NCI-H82 (cell line): Measurements from ENCODE around the gene STOX2.

Experiments
- DNase-seq: peaks from one replicate; lab custom pipeline; 2025; lab: John Stamatoyannopoulos, UW

STOX2 gene, protein sequence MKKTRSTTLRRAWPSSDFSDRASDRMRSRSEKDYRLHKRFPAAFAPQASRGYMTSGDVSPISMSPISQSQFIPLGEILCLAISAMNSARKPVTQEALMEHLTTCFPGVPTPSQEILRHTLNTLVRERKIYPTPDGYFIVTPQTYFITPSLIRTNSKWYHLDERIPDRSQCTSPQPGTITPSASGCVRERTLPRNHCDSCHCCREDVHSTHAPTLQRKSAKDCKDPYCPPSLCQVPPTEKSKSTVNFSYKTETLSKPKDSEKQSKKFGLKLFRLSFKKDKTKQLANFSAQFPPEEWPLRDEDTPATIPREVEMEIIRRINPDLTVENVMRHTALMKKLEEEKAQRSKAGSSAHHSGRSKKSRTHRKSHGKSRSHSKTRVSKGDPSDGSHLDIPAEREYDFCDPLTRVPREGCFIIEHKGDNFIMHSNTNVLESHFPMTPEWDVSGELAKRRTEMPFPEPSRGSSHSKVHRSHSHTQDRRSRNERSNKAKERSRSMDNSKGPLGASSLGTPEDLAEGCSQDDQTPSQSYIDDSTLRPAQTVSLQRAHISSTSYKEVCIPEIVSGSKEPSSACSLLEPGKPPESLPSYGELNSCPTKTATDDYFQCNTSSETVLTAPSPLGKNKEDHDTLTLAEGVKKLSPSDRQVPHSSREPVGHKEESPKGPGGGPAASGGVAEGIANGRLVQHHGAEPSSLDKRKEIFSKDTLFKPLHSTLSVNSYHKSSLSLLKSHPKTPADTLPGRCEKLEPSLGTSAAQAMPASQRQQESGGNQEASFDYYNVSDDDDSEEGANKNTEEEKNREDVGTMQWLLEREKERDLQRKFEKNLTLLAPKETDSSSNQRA (N-terminal part only)

GRCh38 chr4:183905081-183905592, at the start of gene STOX2:
STOX2 (plus strand) TSS chr4:183905307; CDS start chr4:183906791, 1,484 bp downstream.
- DNase-seq = peak; percentile 71

GRCh38 chr4:183855323-183856190, 49.5 kb upstream of the STOX2 start:
- DNase-seq = no peak

DNA sequence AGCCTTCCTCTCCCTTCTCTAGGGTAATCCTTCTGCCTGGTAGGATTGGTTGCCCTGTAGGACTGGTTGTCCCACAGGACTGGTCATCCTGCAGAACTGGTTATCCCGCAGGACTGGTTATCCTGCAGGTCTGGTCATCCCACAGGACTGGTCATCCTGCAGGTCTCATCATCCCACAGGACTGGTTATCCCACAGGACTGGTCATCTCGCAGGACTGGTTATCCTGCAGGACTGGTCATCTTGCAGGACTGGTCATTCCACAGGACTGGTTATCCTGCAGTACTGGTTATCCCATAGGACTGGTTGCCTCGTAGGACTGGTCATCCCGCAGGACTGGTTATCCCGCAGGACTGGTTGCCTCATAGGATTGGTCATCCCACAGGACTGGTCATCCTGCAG, 48.1 kb upstream of the STOX2 start:
- no peak for DNase-seq

DNA sequence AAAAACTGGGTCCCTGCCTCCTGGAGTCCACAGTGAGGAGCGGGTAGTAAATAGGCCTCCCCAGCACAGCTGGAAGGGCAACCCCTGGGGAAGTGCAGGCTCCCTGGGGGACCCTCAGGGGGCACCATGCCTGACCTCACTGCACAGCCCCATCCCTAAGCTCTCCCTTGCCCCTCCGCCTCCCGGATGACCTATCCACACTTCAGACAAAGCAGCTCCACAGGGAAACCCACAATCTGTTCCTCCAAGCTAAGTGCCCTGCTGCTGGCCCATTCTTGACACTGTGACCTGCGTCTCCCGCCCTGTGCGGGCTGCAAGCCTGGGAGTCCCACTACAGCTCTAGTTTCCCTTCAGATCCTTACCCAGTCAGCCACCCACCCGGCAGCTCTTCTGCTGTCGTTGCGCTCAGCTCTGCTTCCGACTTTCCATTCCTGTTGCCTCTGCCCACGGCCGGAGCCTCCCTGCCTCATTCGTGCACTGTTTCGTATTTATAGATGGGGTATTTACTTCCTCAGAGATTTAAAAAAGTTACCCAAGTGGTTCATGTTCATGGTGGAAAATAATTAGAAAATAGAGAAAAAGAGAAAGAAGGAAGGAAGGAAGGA, 47.0 kb upstream of the STOX2 start:
- no peak for DNase-seq

DNA sequence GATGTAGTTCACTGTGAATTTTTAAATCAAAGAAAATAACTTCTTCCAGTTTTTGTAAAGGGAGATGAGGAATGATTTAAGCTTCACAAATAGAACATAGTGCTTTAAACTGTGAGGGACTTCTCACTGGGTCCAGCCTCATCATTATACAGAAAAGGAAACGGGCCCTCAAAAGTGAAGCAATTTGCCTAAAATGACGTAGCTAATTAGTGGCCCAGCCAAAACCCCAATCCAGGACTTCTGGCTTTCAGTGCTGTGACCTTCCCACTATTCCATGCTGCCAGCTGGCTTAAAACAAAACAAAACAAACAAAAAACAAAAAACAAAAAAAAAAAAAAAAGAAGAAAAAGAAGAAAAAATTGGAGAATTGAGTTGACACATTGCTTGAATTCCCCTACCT, 45.0 kb upstream of the STOX2 start:
- no peak for DNase-seq

- DNase-seq = peak; percentile 54
Observed at GRCh38 chr4:183860731-183861130, 44.4 kb upstream of the STOX2 start.

DNA sequence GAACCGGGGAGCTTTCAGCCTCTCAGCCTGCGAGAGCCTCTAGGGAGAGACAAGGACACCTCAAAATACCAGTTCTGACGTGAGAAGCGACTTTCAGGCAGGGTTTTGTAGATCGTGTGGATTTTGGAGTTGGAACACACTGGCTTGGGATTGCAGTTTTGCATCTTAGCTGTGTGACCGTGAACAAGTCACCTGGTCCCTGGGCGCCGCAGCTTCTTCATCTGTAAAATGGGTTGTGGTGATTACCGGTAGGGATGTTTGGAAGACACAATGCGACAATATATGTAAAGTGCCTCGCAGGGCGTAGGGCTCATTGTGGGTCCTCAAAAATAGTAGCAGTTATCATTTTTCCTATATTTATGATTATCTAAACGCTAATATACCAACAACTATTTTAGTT, 43.7 kb upstream of the STOX2 start:
- no peak for DNase-seq

DNA sequence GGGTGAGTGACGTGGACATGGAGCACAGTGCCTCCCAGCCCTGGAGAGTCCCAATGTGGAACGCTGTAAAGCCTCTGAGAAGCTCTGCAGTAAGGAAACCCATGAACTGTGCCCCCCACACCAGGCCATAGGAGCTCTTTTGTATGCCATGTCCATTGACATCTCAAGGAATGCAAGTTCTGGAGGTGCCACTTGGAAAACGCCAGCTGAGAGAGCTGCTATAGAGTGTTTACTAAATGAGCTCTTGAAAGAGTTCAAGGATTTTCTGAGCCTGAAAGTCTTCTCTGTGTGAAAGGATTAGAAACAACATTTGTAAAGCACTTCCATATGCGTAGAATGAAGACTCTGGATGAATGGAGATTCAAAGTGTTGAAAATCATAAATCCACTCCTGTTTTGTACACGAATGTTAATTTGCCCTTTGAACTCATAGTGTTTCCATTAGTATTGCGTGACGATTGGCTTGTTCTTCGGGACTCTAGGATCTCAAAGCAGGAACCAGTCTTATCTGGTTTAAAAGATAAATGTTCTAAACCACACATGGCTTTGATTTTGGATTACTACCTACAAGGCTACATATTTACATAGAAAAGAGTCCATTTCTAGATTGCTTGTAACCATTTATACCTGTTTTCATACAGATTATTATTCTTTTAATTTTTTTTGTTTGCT, 41.8 kb upstream of the STOX2 start:
- no peak for DNase-seq

DNA sequence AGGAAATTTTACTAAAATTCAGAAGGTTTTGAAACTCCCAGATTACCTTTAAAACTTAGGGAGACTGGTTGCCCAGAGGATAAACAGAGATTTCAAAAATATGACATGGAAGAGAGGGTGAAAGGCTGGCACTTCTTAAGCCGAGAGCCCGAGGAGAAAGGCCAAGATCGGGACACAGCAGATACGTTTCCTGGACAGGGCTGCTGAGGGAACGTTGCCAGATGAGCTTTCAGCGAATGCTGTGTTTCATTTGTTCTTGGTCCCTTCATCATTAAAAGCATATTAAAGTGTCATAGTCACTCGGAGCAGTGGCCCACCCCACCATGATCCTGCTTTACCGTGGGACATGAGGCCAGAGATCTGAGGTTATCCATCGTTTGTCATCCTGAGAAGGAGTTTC, 37.9 kb upstream of the STOX2 start:
- no peak for DNase-seq

- no peak for DNase-seq
Observed at GRCh38 chr4:183870997-183871396, 34.1 kb upstream of the STOX2 start.

DNA sequence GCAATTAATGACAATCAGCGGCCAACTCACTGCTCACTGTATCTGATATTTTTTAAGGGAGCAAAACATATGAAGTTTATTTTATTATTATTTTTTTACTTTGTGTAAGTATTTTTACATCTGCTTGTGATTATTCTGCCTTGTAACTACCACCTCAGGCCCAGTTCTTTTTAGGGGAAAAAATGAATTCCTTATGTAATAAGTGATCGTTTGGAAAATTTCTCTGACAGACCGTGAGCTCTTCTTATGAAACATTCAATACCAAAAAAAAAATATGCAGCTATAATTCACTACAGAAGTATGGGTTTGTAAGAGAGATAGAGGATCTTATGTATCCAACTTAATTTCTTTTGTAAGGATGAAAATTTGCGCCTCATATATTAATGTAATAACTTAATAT, 33.5 kb upstream of the STOX2 start:
- DNase-seq = no peak

DNA sequence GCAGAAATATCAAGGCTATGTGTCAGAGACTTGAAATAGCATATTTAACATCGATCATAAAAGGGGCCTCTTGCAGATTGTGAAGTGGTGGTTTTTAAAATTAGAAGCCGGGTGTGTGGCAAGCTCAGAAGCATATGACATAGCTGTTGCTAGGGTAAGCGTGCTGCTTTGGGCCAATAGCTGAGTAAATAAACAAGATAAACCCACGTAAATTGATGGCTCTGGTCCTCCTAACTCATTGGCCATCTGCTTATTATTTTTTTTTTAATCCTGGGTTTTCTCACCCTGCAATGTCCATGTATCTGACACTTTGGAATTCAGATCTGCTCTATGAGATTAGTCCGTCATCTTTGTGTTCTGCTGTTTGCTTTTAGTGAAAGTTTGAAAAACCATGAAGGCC, 32.6 kb upstream of the STOX2 start:
- peak; percentile 84 for DNase-seq

DNA sequence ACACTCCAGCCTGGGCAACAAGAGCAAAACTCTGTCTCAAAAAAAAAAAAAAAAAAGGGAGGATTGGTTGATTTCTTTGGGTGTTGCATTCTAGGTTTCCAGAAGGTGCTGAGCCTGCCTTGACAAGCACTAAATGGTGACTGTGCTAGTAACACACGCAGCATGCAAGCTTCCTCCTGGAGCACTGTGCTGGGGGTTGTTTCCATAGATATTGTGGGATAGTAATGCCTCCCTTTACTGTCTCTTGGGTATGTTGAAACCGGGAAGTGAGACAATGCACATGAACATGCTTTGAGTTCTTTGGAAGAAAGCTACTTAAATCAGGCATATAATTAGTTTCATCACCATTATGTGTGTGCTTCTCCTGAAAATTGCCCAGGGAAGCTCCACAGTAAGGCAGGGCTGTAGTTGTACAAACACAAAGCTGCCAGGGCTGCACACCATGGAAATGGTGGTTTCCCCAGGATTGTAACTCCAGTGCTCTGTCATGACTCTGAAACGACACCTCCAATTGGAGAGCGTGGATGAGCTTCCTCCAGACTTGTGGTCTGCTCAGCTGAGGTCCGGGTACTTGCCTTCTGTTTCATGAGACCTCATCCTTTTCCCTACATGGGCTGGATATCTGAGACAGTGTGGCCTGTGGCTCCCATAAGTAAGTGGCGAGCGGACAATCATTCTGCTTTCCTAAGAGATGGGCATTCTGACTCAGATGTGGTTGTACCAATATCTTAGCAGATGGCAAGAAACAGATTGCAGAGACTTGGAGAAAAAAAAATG, 31.5 kb upstream of the STOX2 start:
- DNase-seq = no peak

GRCh38 chr4:183875251-183875825, 29.8 kb upstream of the STOX2 start:
- no peak for DNase-seq

- no peak for DNase-seq
Observed at GRCh38 chr4:183876268-183876934, 28.7 kb upstream of the STOX2 start.

GRCh38 chr4:183878251-183878970, 26.7 kb upstream of the STOX2 start:
- DNase-seq = no peak

DNA sequence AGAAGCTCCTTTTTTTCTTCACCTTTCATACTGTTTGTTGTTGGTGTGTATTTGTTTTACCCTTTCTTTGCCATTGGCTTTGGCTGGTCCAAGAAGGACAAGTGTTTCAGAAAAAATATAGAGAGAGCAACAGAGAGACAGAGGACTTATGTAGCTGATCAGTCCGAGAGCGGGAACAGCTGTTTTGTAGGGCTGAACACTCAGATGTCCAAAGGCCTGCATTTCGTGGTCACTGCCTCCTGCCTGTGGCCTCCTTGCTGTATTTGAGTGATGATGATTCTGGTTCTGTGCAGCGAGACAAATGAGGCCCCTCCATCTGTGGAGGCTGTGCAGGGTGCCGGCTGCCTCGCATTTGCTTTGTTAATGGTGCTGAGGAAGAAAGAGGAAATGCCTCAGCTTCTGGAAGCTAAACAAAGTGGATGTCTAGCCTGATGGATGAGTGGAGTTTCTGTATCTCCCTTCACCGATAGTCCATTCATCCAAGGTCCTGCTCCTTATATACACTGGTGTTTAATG, 19.8 kb upstream of the STOX2 start:
- DNase-seq = no peak

DNA sequence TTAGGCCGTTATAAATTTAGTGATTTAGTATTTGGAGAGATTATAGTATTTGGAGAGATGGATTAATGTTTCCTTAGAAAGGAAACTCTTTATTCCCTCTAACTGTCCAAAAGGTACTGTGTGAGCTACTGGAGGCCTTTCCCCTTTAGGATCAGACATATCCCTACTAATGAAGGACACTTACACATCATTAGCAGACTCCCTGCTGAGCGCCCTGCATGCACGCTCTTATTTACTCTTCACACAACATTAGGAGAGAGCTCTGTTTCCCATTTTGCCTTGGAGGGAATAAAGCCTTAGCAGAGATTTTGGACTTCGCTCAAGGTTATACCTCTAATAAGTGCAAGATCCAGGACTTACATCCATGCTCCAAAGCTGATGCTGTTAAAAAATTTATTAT, 17.8 kb upstream of the STOX2 start:
- DNase-seq = no peak
